Activated CD8-positive, alpha-beta memory T cell treated with anti-CD3 and anti-CD28 coated beads, Interleukin-2, amount 10 ng/mL, durations not matched to agents 7 days and 5 days (primary cell): ENCODE measurements around the gene KIFC1. TPM values are rescaled to one million over a fixed set of nuclear protein-coding genes. Genes with fewer than 3 reads are reported as not detected.
A peak's percentile ranks its signal among the peaks of the same experiment; 100 is the strongest.
"Not testable (repeated sequence)": the region's sequence is repeated elsewhere in the genome, so short reads cannot be mapped to it uniquely, and the experiment has no call there.

Experiments
- ATAC-seq: fragments of 150-1000 bp; cut with Tn5 transposase; one replicate; pipeline ENCODE4 v1.10.0; 2021; ENCODE audit warnings: moderate library complexity
- CTCF ChIA-PET: fragments of 350-600 bp; sonication (Branson Sonifier 250); formaldehyde crosslinking; loops from one replicate; lab custom pipeline; 2021; ENCODE audit warnings: antibody characterized with exemption; lab: Charles Lee
- DNase-seq: peaks from one replicate; pipeline ENCODE4 v3.0.0-alpha.2; 2020
- H3K27ac Mint-ChIP-seq: one replicate; pipeline ENCODE4 v1.8.0; 2021; ENCODE audit warnings: mild to moderate bottlenecking, mixed read lengths
- H3K27me3 Mint-ChIP-seq: one replicate; pipeline ENCODE4 v1.8.0; 2021; ENCODE audit warnings: mixed read lengths
- H3K36me3 Mint-ChIP-seq: one replicate; pipeline ENCODE4 v1.8.0; 2021; ENCODE audit warnings: mild to moderate bottlenecking, mixed read lengths
- H3K4me1 Mint-ChIP-seq: one replicate; pipeline ENCODE4 v1.8.0; 2021; ENCODE audit warnings: mixed read lengths
- H3K4me3 Mint-ChIP-seq: one replicate; pipeline ENCODE4 v1.8.0; 2021; ENCODE audit warnings: mild to moderate bottlenecking, moderate library complexity, mixed read lengths
- H3K9me3 Mint-ChIP-seq: one replicate; pipeline ENCODE4 v1.8.0; 2022; ENCODE audit warnings: low read depth, mixed read lengths
- total RNA-seq, 2 experiments: library from RNA; stranded (reverse); gene quantifications; one replicate each; pipeline ENCODE4 v1.2.3, GENCODE V29; 2021

Gene KIFC1, protein sequence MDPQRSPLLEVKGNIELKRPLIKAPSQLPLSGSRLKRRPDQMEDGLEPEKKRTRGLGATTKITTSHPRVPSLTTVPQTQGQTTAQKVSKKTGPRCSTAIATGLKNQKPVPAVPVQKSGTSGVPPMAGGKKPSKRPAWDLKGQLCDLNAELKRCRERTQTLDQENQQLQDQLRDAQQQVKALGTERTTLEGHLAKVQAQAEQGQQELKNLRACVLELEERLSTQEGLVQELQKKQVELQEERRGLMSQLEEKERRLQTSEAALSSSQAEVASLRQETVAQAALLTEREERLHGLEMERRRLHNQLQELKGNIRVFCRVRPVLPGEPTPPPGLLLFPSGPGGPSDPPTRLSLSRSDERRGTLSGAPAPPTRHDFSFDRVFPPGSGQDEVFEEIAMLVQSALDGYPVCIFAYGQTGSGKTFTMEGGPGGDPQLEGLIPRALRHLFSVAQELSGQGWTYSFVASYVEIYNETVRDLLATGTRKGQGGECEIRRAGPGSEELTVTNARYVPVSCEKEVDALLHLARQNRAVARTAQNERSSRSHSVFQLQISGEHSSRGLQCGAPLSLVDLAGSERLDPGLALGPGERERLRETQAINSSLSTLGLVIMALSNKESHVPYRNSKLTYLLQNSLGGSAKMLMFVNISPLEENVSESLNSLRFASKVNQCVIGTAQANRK
- 100 to 1,000 TPM; 133 to 187 TPM for total RNA-seq

DNA sequence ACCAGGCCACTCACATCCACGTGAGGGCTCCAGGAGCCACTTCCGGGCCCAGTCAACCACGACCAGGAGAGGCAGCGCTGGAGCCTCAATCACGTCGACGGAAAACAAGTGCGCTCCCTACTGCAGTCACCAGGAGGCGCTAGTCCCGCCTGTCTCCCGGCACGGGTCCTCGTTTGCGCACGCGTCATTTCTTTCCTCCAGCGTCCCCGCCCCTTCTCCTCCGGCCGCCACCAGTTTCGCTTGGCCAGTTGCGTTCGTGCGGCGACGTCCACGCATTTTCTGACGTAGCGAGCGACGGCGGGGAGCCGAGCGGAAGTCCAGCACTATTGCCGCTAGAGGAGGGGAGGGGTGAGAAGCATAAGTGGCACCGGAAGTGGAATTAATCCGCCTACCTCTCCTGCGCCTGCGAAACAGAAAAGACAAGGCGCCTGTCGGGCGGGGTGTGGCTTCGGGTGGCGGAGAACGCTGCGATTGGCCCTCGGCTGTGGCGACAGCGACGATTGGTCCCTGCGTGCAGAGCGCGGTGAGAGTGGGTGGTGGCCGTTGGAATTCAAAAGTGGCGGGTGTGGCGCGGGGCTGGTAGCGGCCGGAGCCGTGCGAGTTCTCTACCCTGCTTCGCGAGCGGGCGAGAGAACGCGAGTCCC lies at the start of gene KIFC1:
KIFC1 (plus strand) TSS at position 546 of the 644 bp plus-strand sequence. CDS start 163 bp downstream, outside the sequence.
- peak within 1 kb of the TSS; percentile 95 for H3K27ac Mint-ChIP-seq
- H3K4me3 Mint-ChIP-seq = peak within 1 kb of the TSS; percentile 99
- H3K36me3 Mint-ChIP-seq = peaks cover 27% of the 10 kb centered on the region
- no peaks in the 10 kb centered on the region for H3K27me3 Mint-ChIP-seq
- H3K4me1 Mint-ChIP-seq = peaks cover 42% of the 10 kb centered on the region
- H3K9me3 Mint-ChIP-seq = no peaks in the 10 kb centered on the region
- CTCF ChIA-PET = interaction anchor here (0.7 to 2.0 kb wide), 24 partner anchors 11 to 306 kb away, joined by 3 to 18 read pairs (median 4); partner anchors contain the start of genes B3GALT4, BAK1, RGL2 and RPS18
- ATAC-seq (peak; percentile 97), DNase-seq (peak; percentile 100)

DNA sequence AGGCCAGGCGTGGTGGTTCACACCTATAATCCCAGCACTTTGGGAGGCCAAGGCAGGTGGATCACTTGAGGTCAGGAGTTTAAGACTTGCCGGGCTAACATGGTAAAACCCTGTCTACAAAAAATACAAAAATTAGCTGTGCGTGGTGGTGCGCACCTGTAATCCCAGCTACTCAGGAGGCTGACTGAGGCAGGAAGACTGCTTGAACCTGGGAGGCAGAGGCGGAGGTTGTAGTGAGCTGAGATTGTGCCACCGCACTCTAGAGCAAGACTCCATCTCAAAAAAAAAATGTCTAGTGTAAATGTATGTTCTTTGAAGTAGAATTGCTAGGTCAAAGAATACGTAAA lies 48.0 kb upstream of the KIFC1 start:
- H3K9me3 Mint-ChIP-seq, DNase-seq, H3K27me3 Mint-ChIP-seq, H3K36me3 Mint-ChIP-seq: not testable (repeated sequence)
- Mint-ChIP-seq H3K4me1 (peaks cover 32% of the 10 kb centered on the region), H3K4me3 (peak overlapping the region; percentile 69), H3K27ac (peak overlapping the region; percentile 88)
- CTCF ChIA-PET = interaction anchor here (0.8 to 2.9 kb wide), 11 partner anchors 10 to 145 kb away, joined by 3 to 21 read pairs (median 6); partner anchors contain the start of genes B3GALT4, KIFC1, PFDN6 and WDR46
- ATAC-seq = peak; percentile 6

DNA sequence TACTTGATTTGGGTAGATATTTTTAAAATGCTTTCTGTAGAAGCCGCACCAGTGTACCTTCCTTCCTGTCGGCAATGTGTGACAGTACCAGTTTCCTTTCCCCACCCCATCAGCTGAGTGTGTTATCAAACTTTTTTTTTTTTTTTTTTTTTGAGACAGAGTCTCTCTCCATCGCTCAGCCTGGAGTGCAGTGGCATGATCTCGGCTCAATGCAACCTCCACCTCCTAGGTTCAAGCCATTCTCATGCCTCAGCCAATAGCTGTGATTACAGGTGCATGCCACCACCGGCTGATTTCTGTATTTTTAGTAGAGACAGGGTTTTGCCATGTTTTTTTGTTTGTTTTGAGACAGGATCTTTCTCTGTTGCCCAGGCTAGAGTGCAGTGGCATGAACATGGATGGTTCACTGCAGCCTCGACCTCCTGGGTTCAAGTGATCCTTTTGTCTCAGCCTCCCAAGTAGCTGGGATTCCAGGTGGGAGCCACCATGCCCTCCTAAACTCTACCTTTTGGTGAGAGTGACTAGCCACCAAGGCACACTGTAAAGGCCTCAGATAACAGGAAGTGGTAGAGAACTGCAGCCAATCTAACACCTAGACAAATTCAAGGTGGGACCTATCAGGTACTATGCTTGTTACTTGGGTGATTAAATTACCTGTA lies 47.5 kb upstream of the KIFC1 start:
- H3K27ac Mint-ChIP-seq = peak overlapping the region; percentile 88

DNA sequence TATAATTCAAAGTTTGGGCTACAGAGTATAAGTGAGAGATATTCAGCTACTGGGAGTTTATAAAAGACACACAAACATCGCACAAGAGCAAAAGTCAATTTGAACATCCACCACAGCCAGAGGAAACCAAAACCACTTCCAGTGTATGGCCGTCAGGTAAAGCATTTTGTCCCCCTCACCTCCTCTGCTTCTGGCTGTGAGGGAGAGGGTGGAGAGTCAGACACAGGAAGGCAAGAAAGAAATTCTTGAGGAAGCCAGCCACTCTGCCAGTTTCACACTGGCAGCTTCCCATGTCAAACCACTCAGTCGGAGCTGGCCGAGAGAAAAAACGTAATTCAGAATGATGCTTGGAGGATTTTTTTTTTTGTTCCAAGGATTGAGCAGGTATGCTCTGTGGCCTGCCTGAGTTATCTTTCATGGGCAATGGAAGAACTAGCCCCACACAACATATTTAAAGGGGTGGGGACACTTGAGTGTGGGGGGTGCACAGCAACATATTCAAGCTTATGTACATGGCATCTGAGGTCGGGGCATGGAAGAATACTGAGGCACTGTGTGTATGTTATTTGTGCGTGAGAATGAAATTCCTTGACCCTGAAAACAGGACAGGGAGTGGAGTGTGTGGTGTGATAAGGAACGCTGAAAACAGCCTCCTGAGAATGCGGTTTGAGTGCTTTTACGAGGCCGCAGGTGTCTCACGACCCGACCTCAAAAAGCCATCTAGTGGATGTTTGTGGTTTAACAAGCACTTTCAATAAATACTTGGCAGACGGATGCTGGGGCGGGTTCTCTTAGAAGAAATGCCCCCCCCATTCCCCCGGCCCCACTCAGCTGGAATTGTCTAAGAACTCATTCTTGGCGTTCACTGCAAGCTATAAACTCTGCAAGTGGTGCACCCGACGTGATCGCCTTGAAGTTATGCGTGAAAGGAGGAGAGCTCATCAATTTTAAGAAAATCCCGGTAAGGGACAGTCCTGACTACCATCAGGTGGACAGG lies 46.6 kb upstream of the KIFC1 start:
- Mint-ChIP-seq H3K9me3 (no peaks in the 10 kb centered on the region), H3K27me3 (peaks cover 4% of the 10 kb centered on the region), H3K4me3 (peak overlapping the region; percentile 69), H3K36me3 (no peaks in the 10 kb centered on the region), H3K4me1 (peaks cover 32% of the 10 kb centered on the region), H3K27ac (peak overlapping the region; percentile 88)
- DNase-seq = peak; percentile 86
- ATAC-seq = peak; percentile 66
- CTCF ChIA-PET = interaction anchor here (0.7 to 3.3 kb wide), 21 partner anchors 10 to 187 kb away, joined by 3 to 21 read pairs (median 5); partner anchors contain the start of genes B3GALT4, KIFC1, PFDN6 and RPS18

More for the DNA sequence above, 47.5 kb upstream of the KIFC1 start:
- peaks cover 4% of the 10 kb centered on the region for H3K27me3 Mint-ChIP-seq
- CTCF ChIA-PET = interaction anchor here (0.7 to 3.3 kb wide), 18 partner anchors 9 to 146 kb away, joined by 3 to 21 read pairs (median 6); partner anchors contain the start of genes B3GALT4, KIFC1, PFDN6 and WDR46
- H3K9me3 Mint-ChIP-seq = no peaks in the 10 kb centered on the region
- ATAC-seq = peak; percentile 83
- peaks cover 32% of the 10 kb centered on the region for H3K4me1 Mint-ChIP-seq
- DNase-seq = peak; percentile 75
- no peaks in the 10 kb centered on the region for H3K36me3 Mint-ChIP-seq
- peak overlapping the region; percentile 69 for H3K4me3 Mint-ChIP-seq

DNA sequence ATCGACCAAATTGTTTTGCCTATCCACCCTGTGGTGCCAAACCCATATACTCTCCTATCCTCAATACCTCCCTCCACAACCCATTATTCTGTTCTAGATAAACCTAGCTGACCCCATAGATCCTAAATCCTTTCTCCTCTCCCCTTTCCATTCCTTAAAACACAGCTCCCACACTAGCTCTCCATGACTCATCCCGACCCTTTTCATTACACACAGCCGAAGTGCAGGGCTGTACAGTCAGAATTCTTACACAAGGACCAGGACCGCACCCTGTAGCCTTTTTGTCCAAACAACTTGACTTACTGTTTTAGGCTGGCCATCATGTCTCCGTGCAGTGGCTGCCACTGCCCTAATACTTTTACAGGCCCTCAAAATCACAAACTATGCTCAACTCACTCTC lies 44.7 kb upstream of the KIFC1 start:
- not testable (repeated sequence) for DNase-seq, H3K36me3 Mint-ChIP-seq, H3K4me3 Mint-ChIP-seq, H3K9me3 Mint-ChIP-seq, H3K27me3 Mint-ChIP-seq, ATAC-seq, H3K27ac Mint-ChIP-seq
- H3K4me1 Mint-ChIP-seq = peaks cover 32% of the 10 kb centered on the region
- CTCF ChIA-PET = interaction anchor here (1.7 to 3.3 kb wide), 2 partner anchors 44 to 48 kb away, joined by 3 to 11 read pairs; partner anchors contain the start of gene RGL2

DNA sequence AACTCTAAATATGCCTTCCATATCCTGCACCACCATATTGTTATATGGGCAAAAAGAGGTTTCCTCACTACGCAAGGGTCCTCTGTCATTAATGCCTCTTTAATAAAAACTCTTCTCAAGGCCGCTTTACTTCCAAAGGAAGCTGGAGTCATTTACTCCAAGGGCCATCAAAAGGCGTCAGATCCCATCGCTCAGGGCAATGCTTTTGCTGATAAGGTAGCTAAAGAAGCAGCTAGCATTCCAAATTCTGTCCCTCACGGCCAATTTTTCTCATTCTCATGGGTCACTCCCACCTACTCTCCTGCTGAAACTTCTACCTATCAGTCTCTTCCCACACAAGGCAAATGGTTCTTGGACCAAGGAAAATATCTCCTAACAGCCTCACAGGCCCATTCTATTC lies 43.8 kb upstream of the KIFC1 start:
- ATAC-seq (no peak), DNase-seq (no peak)
- CTCF ChIA-PET = interaction anchor here (0.7 to 1.7 kb wide), 2 partner anchors 22 to 49 kb away, joined by 3 read pairs; partner anchors contain the start of gene RGL2
- Mint-ChIP-seq H3K27ac (no peak overlapping the region), H3K4me3 (no peak overlapping the region), H3K9me3 (no peaks in the 10 kb centered on the region), H3K4me1 (peaks cover 30% of the 10 kb centered on the region), H3K27me3 (peaks cover 6% of the 10 kb centered on the region), H3K36me3 (no peaks in the 10 kb centered on the region)

DNA sequence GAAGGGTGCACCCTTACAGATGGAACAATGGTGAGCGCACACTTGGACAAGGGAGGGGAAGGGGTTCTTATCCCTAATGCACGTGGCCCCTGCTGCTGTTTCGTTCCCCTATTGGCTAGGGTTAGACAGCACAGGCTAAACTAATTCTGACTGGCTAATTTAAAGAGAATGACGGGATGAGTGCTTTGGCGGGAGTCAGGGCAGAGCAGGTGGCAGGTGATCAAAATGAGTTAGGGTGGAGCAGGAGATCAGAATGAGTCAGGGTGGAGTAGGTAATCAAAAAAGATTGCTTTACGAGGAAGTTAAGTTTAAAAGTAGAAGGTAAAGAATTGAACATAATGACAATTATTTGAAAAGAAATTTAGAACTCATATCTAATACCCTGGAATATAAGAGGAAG lies 35.8 kb upstream of the KIFC1 start:
- H3K4me3 Mint-ChIP-seq, H3K9me3 Mint-ChIP-seq, H3K4me1 Mint-ChIP-seq, H3K36me3 Mint-ChIP-seq, CTCF ChIA-PET, ATAC-seq, DNase-seq, H3K27ac Mint-ChIP-seq: not testable (repeated sequence)
- peaks cover 22% of the 10 kb centered on the region for H3K27me3 Mint-ChIP-seq

DNA sequence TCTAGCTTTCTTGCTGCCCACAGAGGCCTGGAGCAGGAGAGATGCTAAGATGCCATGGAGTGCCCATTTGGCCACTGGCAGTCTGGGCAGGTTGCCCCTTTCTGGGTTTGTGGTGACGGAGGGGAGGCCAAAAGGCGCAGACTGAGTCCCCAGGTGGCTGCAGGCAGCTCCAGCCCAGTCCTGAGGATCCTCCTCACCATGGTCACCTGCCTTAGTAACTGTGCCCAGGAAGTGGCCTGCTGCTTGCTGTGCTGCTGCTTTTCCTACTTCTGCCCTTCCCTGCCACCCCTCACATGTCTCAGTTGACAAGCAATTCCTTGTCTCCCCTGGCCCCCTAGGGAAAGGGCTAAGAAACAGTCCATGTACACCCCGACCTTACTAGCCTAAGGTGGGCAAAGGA lies 35.3 kb upstream of the KIFC1 start:
- CTCF ChIA-PET = no interaction called here
- H3K9me3 Mint-ChIP-seq = no peaks in the 10 kb centered on the region
- H3K36me3 Mint-ChIP-seq = no peaks in the 10 kb centered on the region
- H3K4me1 Mint-ChIP-seq = no peaks in the 10 kb centered on the region
- no peak overlapping the region for H3K4me3 Mint-ChIP-seq
- ATAC-seq = no peak
- no peak overlapping the region for H3K27ac Mint-ChIP-seq
- no peak for DNase-seq
- peaks cover 22% of the 10 kb centered on the region for H3K27me3 Mint-ChIP-seq

DNA sequence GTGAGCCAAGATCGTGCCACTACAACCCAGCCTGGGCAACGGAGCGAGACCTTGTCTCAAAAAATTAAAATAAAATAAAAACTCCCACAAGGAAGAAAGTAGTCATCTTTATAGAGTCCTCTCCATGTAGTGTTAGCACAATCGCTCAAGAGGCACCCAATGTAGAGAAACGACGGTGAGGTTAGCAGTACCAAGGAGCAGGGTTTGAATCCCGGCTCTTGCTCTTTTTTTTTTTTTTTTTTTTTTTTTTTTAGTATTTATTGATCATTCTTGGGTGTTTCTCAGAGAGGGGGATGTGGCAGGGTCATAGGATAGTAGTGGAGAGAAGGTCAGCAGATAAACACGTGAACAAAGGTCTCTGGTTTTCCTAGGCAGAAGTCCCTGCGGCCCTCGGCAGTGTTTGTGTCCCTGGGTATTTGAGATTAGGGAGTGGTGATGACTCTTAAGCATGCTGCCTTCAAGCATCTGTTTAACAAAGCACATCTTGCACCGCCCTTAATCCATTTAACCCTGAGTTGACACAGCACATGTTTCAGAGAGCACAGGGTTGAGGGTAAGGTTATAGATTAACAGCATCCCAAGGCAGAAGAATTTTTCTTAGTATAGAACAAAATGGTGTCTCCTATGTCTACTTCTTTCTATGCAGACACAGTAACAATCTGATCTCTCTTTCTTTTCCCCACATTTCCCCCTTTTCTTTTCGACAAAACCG lies 34.3 kb upstream of the KIFC1 start:
- CTCF ChIA-PET, H3K4me3 Mint-ChIP-seq, DNase-seq, H3K4me1 Mint-ChIP-seq, ATAC-seq, H3K9me3 Mint-ChIP-seq, H3K27ac Mint-ChIP-seq, H3K36me3 Mint-ChIP-seq: not testable (repeated sequence)
- peaks cover 22% of the 10 kb centered on the region for H3K27me3 Mint-ChIP-seq

DNA sequence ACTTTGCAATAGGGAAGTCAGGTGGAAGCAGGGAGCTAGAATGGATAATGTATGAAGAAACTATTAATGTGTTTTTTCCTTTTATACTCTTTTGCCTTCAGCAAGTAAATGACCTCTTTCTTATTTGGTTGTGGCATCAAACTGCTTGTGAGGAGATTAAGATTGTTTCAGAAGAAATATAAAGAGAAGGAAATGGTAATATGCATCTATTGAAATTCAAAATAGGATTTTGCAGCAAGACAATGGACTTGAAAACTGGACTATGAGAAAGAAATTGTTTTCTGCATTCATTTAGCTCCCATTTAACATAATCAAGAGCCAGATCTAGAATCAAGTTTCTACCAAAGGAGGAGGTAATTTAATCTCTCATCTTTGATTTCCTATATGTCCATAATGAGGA lies 32.3 kb upstream of the KIFC1 start:
- DNase-seq (no peak), ATAC-seq (no peak)
- no peaks in the 10 kb centered on the region for H3K4me1 Mint-ChIP-seq
- no peaks in the 10 kb centered on the region for H3K9me3 Mint-ChIP-seq
- H3K27me3 Mint-ChIP-seq = peaks cover 18% of the 10 kb centered on the region
- CTCF ChIA-PET = interaction anchor here (0.7 to 1.3 kb wide), 2 partner anchors 18 to 111 kb away, joined by 3 to 4 read pairs; no protein-coding TSS in a partner anchor
- no peak overlapping the region for H3K27ac Mint-ChIP-seq
- H3K36me3 Mint-ChIP-seq = no peaks in the 10 kb centered on the region
- no peak overlapping the region for H3K4me3 Mint-ChIP-seq

DNA sequence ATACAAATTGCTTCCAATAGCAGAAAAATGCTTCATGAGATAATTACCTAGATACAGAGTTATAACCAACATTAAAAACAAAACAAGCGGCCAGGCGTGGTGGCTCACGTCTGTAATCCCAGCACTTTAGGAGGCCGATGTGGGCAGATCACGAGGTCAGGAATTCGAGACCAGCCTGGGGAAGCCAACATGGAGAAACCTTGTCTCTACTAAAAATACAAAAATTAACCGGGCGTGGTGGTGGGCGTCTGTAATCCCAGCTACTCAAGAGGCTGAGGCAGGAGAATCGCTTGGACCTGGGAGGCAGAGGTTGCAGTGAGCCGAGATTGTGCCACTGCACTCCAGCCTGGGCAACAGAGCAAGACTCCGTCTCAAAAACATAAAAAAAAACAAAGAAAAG lies 28.1 kb upstream of the KIFC1 start:
- H3K4me3 Mint-ChIP-seq, CTCF ChIA-PET, H3K4me1 Mint-ChIP-seq, H3K27ac Mint-ChIP-seq, ATAC-seq, H3K9me3 Mint-ChIP-seq, DNase-seq, H3K36me3 Mint-ChIP-seq: not testable (repeated sequence)
- H3K27me3 Mint-ChIP-seq = peaks cover 16% of the 10 kb centered on the region
